NCI-H748 (cell line): ENCODE results near the gene MISP3.

ENCODE experiments used
- DNase-seq: peaks from one replicate; lab custom pipeline; 2025; ENCODE audit not compliant: unreplicated experiment; lab: John Stamatoyannopoulos, UW

MISP3 gene

GRCh38 chr19:14053032-14053431 is 19.6 kb upstream of the MISP3 start:
- no peak for DNase-seq

GRCh38 chr19:14053500-14053899 is 19.1 kb upstream of the MISP3 start:
- DNase-seq = no peak

GRCh38 chr19:14054099-14054498 is 18.5 kb upstream of the MISP3 start:
- DNase-seq = no peak

- no peak for DNase-seq
Observed at GRCh38 chr19:14054721-14055120, 17.9 kb upstream of the MISP3 start.

- no peak for DNase-seq
Observed at GRCh38 chr19:14055396-14055795, 17.2 kb upstream of the MISP3 start.

DNA sequence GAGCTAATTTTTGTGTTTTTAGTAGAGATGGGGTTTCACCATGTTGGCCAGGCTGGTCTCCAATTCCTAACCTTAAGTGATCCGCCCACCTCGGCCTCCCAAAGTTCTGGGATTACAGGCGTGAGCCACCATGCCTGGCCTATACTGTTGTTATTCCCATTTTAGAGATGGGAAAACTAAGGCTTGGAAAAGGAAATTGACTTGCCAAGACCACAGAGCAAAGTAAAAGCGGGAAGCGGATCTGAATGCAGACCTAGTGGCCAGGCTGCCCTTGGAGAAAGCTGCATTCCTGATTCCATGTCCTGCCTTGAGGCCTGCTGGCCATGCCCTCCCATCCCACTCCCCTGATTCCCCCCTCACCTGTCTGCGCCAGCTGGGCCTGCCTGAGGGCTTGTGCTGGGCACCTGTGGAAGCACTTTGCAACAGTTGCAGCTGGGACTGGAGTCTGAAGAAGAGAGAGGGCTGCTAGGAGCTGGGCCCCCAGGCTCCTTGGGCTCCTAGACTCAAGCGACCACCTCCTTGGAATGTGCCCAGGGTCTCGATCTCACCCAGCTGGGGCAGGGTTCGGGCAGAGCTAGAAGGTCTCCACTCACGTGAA is 16.4 kb upstream of the MISP3 start:
- no peak for DNase-seq

- no peak for DNase-seq
Observed at GRCh38 chr19:14056741-14057356, 15.7 kb upstream of the MISP3 start.

DNA sequence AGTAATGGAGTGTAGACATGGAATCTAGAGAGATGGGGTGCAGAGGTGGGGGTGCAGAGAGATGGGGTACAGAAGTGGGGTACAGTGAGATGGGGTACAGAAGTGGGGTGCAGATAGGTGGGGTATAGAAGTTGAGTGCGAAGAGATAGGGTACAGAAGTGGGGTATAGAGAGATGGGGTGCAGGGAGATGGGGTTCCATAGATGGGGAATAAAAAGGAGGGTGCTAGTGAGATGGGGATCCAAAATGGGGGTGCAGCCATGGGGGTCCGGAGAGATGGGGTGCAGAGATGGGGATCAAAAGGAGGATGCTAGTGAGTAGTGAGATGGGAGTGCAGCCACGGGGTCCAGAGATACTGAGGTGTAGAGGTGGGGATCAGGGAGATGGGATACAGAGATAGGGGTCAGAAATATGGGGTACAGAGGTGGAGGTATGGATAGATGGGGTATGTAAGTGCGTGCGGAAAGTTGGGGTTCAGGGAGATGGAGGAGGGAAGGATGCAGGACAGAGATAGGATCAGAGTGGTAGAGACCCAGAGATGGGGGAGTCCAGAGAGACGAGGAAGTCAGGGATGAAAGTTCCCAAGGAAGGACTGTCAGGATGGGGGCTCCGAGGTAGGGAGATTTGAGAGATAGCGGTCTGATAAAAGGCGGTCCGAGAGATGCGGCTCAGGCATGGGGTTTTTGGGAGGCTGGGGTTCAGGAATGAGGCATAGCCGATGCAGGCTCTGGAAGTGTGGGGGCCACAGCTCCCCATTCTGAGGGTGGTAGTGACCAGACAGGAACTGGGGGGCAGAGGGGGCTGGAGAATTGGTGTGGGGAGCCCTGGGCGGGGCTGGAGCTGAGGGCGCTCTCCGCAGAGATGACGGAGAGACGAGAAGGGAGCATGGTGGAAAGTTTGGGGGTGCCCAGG is 14.1 kb upstream of the MISP3 start:
- DNase-seq = no peak

- peak; percentile 12 for DNase-seq
Observed at GRCh38 chr19:14059093-14059480, 13.5 kb upstream of the MISP3 start.

- DNase-seq = no peak
Observed at GRCh38 chr19:14059652-14060155, 12.9 kb upstream of the MISP3 start.

- no peak for DNase-seq
Observed at GRCh38 chr19:14061081-14061749, 11.4 kb upstream of the MISP3 start.

- DNase-seq = no peak
Observed at GRCh38 chr19:14061751-14062557, 10.6 kb upstream of the MISP3 start, which contains the start of gene PALM3. Gene PALM3 (minus strand): TSS chr19:14062076. CDS start chr19:14061980, 96 bp downstream.

DNA sequence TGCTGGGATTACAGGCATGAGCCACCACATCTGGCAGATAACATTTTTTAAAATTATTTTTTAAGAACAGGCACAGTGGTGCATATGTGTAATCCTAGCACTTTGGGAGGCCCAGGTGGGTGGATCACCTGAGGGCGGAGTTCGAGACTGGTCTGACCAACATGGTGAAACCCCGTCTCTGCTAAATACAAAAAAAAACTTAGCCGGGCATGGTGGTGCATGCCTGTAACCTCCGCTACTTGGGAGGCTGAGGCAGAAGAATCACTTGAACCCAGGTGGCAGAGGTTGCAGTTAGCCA is 10.1 kb upstream of the MISP3 start:
- no peak for DNase-seq

DNA sequence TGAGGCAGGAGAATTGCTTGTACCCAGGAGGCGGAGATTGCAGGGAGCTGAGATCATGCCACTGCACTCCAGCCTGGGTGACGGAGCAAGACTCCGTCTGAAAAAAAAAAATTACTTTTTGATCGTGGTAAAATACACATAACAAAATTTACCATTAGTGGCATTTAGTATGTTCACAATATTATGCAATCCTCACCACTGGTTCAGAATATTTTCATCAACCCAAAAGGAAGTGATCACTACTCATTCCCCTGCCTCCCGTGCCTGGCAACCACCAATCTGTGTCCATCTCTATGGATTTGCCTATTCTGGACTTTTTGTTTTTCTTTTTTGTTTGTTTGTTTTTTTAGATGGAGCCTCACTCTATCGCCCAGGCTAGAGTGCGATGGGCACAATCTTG is 9.5 kb upstream of the MISP3 start:
- no peak for DNase-seq

DNA sequence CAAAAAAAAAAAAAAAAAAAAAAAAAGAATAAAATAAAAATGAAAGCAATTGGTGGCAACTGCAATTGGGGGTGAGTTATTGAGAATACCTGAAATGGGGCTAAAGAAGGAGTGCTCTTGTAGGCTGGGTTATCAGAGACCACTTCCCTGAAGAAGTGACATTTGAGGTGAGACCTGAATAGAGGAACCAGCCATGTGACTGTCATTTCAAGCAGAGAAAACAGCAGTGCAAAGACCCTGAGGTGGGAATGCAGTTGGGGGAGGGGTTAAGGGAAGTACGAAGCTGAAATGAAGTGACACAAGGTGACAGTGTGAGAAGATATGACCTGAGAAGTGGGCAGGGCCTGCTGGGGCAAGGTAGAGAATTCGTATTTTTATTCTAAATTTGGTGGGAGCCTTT is 6.5 kb upstream of the MISP3 start:
- no peak for DNase-seq

- DNase-seq = no peak
Observed at GRCh38 chr19:14070268-14071050, 2.1 kb upstream of the MISP3 start.

DNA sequence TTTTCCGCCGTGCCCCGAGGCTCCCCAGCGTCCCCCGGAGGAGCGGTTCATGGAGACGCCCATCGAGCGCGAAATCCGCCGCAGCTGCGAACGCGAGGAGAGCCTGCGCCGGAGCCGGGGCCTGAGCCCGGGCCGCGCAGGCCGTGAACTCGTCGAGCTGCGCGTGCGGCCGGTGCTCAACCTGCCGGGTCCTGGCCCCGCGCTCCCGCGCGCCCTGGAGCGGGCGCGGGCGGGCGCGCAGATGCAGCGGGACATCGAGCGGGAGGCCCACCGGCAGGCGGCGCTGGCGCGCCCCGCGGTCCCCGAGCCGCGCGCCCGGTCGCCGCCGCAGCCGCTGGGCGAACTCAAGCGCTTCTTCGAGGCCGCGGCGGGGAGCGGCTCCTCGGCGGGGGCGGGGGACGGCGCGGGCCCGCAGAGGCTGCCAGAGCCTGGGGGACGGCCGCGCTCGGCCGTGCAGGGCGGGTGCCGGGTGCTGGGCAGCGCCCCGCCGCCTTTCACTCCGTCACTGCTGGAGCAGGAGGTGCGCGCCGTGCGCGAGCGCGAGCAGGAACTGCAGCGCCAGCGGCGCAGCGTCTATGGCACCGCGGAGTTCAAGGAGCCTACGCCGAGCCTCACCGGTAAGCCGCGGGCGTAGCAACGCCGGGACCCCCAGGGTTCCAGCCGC is 807 bp downstream of the MISP3 start:
- peak; percentile 79 for DNase-seq

- peak; percentile 64 for DNase-seq
Observed at GRCh38 chr19:14073925-14074838, 1.6 kb downstream of the MISP3 start.
